D721Med (cell line): ENCODE measurements around the gene GRB7.
"Not testable (repeated sequence)": the region's sequence is repeated elsewhere in the genome, so short reads cannot be mapped to it uniquely, and the experiment has no call there.

Experiments
- DNase-seq: peaks from one replicate; pipeline ENCODE4 v3.0.0; 2011; ENCODE audit warnings: low spot score; ENCODE audit not compliant: insufficient read length
- FAIRE-seq: peaks from 2 replicates; lab custom pipeline; 2011; peaks lifted over from hg19 to GRCh38; lab: Jason Lieb, UNC
- CTCF ChIP-seq: IDR thresholded peaks from 2 replicates; pipeline ENCODE4 v1.5.1; 2012; ENCODE audit warnings: mild to moderate bottlenecking, control low read depth; ENCODE audit not compliant: insufficient read depth; ENCODE audit errors: missing control alignments

Gene GRB7

DNA sequence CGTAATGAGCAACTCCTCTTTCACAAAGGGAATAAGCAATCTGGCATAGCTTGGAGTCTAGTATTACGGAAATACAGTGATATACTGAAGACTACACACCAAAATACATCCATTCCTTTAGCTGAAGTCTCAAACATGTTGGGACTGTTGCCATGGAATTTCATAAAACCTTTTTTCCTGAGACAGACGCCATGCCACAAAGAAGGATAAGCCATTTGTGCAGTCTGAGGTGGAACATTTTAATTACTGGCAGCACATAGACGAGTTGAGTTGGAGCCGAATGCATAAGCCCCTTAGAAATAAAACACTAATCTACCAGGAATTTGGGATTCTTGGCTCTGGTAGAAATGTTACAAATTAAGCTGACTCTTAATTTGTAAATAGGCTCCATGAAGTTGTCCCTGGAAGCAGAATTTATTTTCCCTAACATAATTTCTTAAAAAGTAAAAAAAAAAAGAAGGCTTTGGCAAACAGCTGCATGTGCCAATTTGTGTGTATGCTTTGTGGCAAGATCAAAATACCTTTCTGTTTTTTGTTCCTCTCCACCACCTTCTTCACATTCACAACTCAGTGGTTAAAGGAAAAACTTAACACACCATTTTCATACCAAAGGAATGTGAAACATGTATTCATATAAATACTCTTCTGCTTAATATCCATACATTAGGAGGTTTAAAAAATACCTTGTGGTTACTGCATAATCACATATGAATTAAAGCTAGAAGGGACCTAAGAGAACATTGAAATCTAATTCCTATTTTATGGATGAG lies 25.5 kb downstream of the GRB7 start:
- no peak for DNase-seq
- TF ChIP-seq CTCF, result no peak
- FAIRE-seq, result peak; percentile 6

DNA sequence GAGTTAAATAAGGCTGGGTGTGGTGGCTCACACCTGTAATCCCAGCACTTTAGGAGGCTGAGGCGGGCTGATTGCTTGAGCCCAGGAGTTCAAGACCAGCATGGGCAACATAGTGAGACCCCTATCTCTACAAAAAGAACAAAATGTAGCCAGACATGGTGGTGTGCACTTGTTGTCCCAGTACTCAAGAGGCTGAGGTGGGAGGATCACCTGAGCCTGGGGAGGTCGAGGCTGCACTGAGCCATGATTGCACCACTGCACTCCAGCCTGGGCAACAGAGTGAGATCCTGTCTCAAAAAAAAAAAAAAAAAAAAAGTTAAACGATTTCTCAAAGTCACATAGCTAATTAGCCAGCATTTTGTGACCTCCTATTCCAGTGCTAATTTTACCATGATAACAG lies 26.4 kb downstream of the GRB7 start:
- FAIRE-seq, DNase-seq: not testable (repeated sequence)

DNA sequence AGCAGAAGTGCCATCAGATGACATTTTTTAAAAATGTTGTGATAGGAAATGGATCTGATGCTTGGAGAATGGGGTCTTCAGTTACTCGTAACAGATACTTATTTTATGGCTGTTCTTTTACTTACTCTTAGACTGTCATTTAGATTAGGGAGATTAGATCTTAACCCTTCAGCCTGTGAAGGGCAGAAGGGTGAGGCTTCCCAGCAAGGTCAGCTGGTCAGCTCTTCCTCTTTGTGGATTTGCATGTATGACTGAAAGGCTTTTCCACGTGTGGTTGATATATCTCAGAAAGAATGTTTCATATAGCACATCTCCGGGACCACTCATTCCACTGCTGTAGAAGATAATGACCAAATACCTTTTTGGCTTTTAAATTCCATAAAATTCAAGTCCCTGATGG lies 27.4 kb downstream of the GRB7 start:
- TF ChIP-seq CTCF, result no peak
- no peak for DNase-seq
- FAIRE-seq, result no peak

- FAIRE-seq, result no peak
- TF ChIP-seq CTCF, result no peak
- DNase-seq, result no peak
These were observed 28.0 kb downstream of the GRB7 start for GRCh38 chr17:39765766-39766165.

DNA sequence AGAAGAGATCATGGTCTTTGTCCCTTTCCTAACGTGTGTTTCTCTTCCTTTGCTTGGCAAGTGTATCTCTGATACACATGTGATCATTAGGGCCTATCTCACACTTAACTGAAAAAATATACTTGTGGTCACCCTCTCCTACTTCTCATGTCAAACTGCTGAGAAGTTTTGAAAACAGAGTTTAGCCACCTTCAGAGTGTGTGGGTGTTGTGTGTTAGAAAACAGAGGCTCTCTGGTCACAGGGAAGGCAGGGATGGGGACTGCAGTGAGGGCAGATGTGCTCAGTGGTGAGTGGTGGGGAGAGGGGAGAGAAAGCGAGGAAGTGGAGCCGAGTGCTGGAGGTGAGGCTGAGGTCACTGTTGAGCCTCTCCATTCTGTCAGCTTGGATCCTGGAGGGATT lies 29.4 kb downstream of the GRB7 start:
- DNase-seq, result no peak
- no peak for TF ChIP-seq CTCF
- FAIRE-seq, result no peak

- FAIRE-seq, result no peak
- no peak for TF ChIP-seq CTCF
- DNase-seq, result no peak
These were observed 32.3 kb downstream of the GRB7 start for GRCh38 chr17:39769974-39770587.

DNA sequence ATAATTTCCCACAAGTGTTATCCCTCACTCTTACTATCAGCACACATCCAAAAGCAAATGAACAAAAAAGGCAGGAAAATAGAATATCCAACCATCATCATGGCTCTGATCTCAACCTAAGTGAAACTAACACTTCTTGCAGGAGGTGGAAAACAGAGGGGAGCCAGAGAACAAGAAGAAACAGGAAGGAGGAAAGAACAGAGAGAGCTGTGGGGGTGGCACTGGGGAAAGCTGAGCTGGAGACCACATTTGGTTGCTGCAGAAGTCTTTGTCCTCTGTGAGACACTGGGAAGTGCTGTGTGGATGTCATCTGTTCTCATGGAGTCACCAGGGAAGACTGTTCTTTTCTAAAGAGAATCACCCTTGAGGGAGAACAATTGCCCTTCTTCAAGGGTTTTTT lies 34.7 kb downstream of the GRB7 start:
- DNase-seq (no peak), FAIRE-seq (no peak)
- no peak for TF ChIP-seq CTCF
